Suppressor macrophage (primary cell): ENCODE measurements around the gene YBX1.
"Not testable (repeated sequence)": the region's sequence is repeated elsewhere in the genome, so short reads cannot be mapped to it uniquely, and the experiment has no call there.

Source experiments
- DNase-seq, 4 experiments: peaks; one replicate each; pipeline ENCODE4 v3.0.0-alpha.2; 2020 to 2022

YBX1 gene

GRCh38 chr1:42751511-42752070 lies 69.4 kb downstream of the YBX1 start:
- DNase-seq: not testable (repeated sequence)

GRCh38 chr1:42752284-42752683 lies 70.1 kb downstream of the YBX1 start:
- DNase-seq: no peak

- peak in 1 of 4 experiments; percentile 34 for DNase-seq
Observed at GRCh38 chr1:42753070-42753469, 70.9 kb downstream of the YBX1 start.
